Sciatic nerve (tissue), 2 donors: Measurements from ENCODE around the gene ARHGEF40. TPM values are rescaled to one million over a fixed set of nuclear protein-coding genes. Genes with fewer than 3 reads are reported as not detected.
A peak's percentile ranks its signal among the peaks of the same experiment; 100 is the strongest.

Experiments
- ATAC-seq: fragments of 200-7000 bp; cut with Tn5 transposase; one replicate; pipeline ENCODE4 v1.9.1; 2020; ENCODE audit warnings: mild to moderate bottlenecking, moderate library complexity
- DNase-seq: peaks from one replicate; pipeline ENCODE4 v3.0.0-alpha.2; 2020; ENCODE audit warnings: low spot score
- intact Hi-C: fragments of 100-400 bp; cut with DNase I; formaldehyde crosslinking; loops from one replicate; pipeline ENCODE4 v1.14.2; 2022
- total RNA-seq: library from RNA; stranded (reverse); fragmentation: NEBNext Ultra II Directional; extraction: Animal tissue kit (Norgen Biotek cat#: 25700); gene quantifications from one replicate; pipeline ENCODE4 v1.2.1, GENCODE V29; 2021
- donor health status: DM: no; HTN: no; CAD: no.
- donor health status: DM: no; HTN: no; CAD: no.

ARHGEF40 gene
- total RNA-seq, 1 donor from 2014 or later, result 91.1 TPM

DNA sequence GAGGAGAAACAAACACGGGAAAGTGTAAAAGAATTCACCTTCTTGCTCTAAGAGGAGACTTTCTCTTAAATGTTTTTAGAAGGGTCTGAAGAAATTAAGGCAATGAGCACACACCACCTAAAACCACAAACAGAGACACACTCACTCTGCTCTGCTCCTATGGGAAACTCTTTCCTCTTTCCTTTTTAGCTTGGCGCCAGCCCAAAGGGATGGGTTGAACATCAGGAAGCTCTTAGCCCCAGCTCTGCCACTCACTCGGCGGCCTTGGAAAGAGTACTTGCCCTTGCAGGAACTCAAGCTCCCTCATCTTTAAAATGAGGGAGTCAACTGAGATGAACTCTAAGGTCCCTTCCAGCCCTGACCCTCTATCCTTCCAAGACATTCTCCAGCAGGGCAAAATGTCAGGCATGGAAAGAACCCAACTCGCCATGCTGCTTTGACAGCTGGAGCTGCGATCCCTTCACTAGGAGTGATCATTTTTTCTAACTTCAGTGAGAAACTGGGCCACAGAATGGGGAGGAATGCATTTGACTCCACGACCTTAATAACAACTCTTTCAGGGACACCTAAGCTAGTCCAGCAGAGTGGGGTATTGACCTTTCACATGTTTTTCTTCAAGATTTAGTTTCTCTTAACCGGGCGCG, 13.5 kb upstream of the ARHGEF40 start:
- peak; percentile 78 for DNase-seq
- intact Hi-C loops, result no loop called here
- ATAC-seq, result peak; percentile 86

GRCh38 chr14:21057803-21058675, 12.1 kb upstream of the ARHGEF40 start, which contains the start of gene RNASE8:
Gene RNASE8, plus strand, starts transcription at chr14:21057822. Its CDS starts 71 bp downstream, at chr14:21057893.
- no peak for DNase-seq
- no peak for ATAC-seq
- intact Hi-C loops, result no loop called here

GRCh38 chr14:21058903-21059302, 11.2 kb upstream of the ARHGEF40 start:
- DNase-seq (no peak), ATAC-seq (no peak)
- intact Hi-C loops, result no loop called here

- ATAC-seq, result peak; percentile 15
- DNase-seq, result no peak
- intact Hi-C loops, result no loop called here
Measured at GRCh38 chr14:21059842-21060613, 10.1 kb upstream of the ARHGEF40 start.

- intact Hi-C loops, result no loop called here
- no peak for ATAC-seq
- DNase-seq, result no peak
Measured at GRCh38 chr14:21060614-21061346, 9.3 kb upstream of the ARHGEF40 start.

GRCh38 chr14:21061347-21061668, 8.8 kb upstream of the ARHGEF40 start:
- intact Hi-C loops, result no loop called here
- no peak for DNase-seq
- no peak for ATAC-seq

DNA sequence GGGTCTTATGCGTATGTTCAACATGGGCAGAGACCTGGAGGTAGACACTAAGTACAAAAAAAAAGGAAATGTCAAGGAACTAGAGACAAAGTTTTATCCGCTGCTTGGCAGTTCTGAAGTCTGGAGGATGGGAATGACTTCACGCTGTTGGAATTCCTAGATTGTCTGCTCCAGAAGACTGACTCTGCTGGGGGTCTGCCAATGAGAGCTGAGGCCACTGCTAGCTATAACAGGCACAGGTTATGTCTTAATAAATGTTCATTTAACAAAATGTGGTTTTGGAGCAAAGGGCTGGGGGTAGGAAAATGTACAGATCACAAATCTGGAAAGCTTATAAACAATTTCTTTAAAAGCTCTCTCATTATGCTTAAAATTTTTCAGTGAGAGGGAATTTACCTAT, 6.6 kb upstream of the ARHGEF40 start:
- intact Hi-C loops, result no loop called here
- ATAC-seq, result peak; percentile 35

GRCh38 chr14:21066882-21067502, 3.1 kb upstream of the ARHGEF40 start:
- ATAC-seq, result no peak

More for the DNA sequence above, 6.6 kb upstream of the ARHGEF40 start:
- no peak for DNase-seq

DNA sequence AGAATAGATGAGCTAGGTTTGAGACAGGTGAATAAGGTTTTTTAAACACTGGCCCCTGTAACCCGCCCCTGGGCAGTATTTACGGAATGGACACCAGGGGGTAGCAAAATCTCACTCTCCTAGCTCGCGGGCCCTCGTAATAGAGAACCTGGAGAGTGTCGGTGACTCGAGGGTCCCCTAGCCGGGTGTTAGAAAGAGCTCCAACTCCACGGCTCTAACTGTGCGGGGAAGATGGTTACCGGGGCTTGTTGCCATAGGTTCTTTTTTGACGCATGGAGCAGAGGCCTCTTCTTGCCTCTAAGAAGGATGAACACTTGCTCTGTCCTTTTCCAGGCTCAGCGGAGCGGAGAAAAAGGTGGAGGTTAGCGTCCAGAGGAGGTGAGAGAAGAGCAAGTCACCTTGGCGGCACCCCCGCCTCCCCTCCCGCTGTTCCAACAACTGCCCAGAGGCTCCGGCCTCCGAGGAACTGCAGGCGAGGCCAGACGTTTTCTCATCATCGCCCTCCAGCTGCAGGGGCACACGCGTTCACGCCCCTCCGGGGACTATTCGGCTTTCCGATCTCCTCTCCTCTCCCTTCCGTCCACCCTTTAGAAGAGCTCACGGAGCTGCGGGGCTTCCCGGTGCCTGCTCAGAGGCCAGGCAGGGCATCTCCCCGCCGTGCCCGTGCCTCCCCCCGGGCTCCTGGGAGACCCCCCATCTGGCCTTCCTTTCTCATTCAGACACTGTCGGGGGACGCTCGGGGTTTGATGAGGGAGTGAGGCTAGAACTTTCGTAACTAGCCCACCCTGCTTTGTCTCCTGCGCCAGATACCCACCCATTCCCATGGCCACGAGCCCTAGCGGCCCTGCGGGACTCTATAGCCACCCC, 1.4 kb upstream of the ARHGEF40 start:
- intact Hi-C loops, result loop anchor here (2.0 kb wide), 1 partner anchor 24 kb away; no protein-coding TSS in a partner anchor
- DNase-seq (no peak), ATAC-seq (peak; percentile 64)

More at GRCh38 chr14:21066882-21067502, 3.1 kb upstream of the ARHGEF40 start:
- no peak for DNase-seq
- intact Hi-C loops, result no loop called here

DNA sequence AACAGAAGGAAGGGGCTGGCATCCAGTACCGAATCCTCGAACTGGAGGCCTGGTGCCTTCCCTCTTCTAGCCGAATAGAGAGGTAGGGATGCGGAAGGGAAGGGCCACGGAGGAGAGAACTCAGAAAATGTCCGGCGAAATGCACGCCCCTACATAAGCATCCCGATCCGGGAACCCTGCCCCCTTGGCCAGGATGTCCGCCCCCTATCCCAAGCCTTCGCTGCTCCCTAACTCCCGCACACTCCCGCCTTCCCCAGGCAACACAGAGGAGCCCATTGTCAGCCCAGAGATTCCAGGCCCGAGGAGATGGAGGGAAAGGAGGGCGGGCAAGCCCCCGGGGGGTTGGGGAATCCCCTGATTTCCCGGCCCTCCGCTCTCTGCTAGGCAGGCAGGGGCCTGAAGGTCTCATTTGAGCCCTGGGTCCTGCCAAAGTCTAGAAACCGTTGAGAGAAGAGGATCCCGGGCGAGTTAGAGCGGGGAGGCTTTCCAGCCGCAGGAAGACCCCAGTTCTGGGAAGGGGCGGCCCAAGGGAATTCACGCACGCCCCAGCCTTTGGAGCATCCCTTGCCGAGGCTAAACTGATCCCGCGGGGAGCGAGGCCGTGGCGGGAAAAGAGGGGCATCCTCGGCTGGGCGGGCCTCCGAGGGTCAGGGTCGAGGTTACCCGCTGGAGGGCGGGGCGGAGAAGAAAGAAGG, 569 bp upstream of the ARHGEF40 start:
- ATAC-seq (peak; percentile 54), DNase-seq (peak; percentile 83)
- intact Hi-C loops, result loop anchor here (2.0 kb wide), 1 partner anchor 23 kb away; no protein-coding TSS in a partner anchor

- intact Hi-C loops, result no loop called here
- DNase-seq (peak; percentile 78), ATAC-seq (peak; percentile 6)
Measured at GRCh38 chr14:21070610-21071224, 613 bp downstream of the ARHGEF40 start.

DNA sequence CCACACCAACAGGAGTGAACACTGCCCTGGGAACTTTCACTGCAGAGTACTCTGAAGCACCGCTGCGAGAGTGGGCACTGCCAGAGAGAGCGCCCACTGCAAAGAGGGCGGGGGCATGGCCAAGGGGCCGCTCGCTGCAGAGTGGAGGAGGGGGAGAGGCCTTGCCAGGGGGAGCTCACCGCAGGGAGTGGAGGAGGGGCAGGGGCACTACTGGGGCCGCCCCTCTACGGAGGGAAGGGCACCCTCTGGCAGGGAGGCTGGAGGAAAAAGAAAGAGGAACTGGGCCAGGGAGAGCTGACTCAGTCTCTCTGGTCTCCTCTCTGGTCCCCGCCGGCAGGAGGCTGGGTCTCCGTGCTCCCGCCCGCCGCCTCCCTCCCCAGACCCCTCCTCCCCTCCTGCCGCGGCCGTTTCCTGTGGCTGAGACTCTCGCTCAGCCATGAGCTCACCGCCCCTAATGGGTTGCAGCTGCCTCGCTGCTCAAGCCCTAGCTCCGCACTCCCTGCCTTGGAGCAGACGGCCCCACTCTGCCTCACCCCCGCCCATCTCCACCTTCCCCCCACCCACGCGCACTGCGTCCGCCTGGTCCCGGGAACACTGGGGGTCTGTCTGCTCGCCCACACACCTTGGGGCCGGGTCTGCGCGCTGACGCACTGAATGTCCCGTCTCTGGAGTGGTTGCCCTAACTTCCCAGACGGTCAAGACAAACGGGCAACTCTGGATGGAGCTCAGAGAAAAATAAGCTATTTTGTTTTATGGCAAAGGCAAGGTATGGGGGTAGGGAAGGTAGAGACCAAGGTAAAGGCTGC, 1.3 kb downstream of the ARHGEF40 start:
- intact Hi-C loops, result no loop called here
- ATAC-seq, result peak; percentile 87
- peak; percentile 93 for DNase-seq

- intact Hi-C loops, result no loop called here
- DNase-seq (no peak), ATAC-seq (peak; percentile 40)
Measured at GRCh38 chr14:21072031-21072473, 1.9 kb downstream of the ARHGEF40 start.

DNA sequence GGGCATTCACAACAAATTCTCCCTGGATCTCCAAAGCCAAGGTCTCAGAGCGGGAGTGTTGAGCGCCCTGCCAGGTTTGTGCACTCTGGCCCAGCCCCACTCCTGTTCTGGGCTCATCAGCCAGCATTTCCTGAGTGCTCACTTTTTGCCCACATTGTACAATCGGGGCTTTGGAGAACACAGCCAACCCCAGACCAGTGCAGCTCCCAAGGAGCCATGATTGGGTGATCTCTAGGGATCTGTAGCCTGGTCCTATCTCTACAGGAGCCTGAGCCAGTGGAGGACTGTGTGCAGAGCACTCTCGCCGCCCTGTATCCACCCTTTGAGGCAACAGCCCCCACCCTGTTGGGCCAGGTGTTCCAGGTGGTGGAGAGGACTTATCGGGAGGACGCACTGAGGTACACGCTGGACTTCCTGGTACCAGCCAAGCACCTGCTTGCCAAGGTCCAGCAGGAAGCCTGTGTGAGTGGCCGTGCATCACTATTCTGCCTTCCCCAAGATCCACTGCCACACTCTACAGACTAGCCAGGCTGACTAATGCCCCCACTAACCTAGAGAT, 2.8 kb downstream of the ARHGEF40 start:
- DNase-seq, result no peak
- intact Hi-C loops, result no loop called here
- ATAC-seq, result no peak

DNA sequence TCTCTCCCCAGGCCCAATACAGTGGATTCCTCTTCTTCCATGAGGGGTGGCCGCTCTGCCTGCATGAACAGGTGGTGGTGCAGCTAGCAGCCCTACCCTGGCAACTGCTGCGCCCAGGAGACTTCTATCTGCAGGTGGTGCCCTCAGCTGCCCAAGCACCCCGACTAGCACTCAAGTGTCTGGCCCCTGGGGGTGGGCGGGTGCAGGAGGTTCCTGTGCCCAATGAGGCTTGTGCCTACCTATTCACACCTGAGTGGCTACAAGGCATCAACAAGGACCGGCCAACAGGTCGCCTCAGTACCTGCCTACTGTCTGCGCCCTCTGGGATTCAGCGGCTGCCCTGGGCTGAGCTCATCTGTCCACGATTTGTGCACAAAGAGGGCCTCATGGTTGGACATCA, 3.8 kb downstream of the ARHGEF40 start:
- no peak for ATAC-seq
- intact Hi-C loops, result no loop called here
- no peak for DNase-seq
